Endothelial cell of umbilical vein (primary cell): ENCODE data around the gene VKORC1.

Source experiments
- CTCF ChIP-seq, 2 donors: IDR thresholded peaks; 1 replicate in 1 of 2; 2 replicates in 1 of 2; pipeline ENCODE4 v1.5.1; 2011; ENCODE audit warnings: low read length in 2 of 2, mild to moderate bottlenecking in 2 of 2, moderate library complexity in 2 of 2, control low read depth in 1 of 2, inconsistent platforms in 1 of 2, low read depth in 1 of 2; ENCODE audit not compliant: insufficient read depth in 1 of 2; ENCODE audit errors: extremely low read depth in 1 of 2
- JUN ChIP-seq: IDR thresholded peaks from 2 replicates; pipeline ENCODE4 v1.6.1; 2011; ENCODE audit warnings: borderline replicate concordance, low read depth; ENCODE audit not compliant: insufficient read length, insufficient read depth
- POLR2A ChIP-seq: IDR thresholded peaks from 2 replicates; pipeline ENCODE4 v1.6.1; 2012; ENCODE audit warnings: low read depth, mild to moderate bottlenecking, control low read depth, low read length

- no peak for TF ChIP-seq CTCF (IDR thresholded peaks at IDR 0.05; ENCODE audit: extremely low read depth in 1 of 2, insufficient read depth in 1 of 2, low read depth in 1 of 2, low read length in 2 of 2)
- no peak for TF ChIP-seq JUN
- no peak for TF ChIP-seq POLR2A
Observed at GRCh38 chr16:31072540-31073141, 22.0 kb downstream of the VKORC1 start.
